ENCODE results near the gene DCDC1. TPM values are rescaled to one million over a fixed set of nuclear protein-coding genes. Genes with fewer than 3 reads are reported as not detected.

DCDC1 gene
- total RNA-seq, 1 donor from 2014 or later = 0.44 TPM

DNA sequence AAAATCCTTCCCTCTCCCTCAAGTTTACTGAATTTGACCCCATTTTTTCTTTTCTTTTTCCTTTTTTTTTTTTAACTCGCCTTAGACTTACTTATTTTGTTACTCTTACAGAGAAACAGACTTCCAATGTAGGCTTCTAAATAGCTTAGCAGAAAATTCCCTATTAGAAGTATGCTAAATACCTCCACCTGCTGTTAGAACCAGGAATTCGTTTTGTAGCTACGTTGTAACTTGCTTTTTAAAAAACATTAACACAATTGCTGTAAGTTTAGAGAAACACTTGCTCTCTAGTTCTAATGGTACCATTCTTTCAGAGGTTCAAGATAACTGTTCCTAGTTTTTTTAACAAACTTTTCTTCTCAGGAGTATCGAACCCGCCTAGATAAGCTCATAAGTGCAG is 324.2 kb downstream of the DCDC1 start:
- Mint-ChIP-seq H3K4me3 (ENCODE audit: unreplicated experiment) (no peak overlapping the region), H3K27ac (ENCODE audit: unreplicated experiment) (no peak overlapping the region), H3K9me3 (ENCODE audit: unreplicated experiment) (no peaks in the 10 kb centered on the region), H3K4me1 (ENCODE audit: unreplicated experiment) (no peaks in the 10 kb centered on the region), H3K27me3 (ENCODE audit: unreplicated experiment) (no peaks in the 10 kb centered on the region), H3K36me3 (ENCODE audit: low read depth, unreplicated experiment) (no peaks in the 10 kb centered on the region)
- no peak for DNase-seq (ENCODE audit: low spot score)
- TF ChIP-seq, protein P1, sequence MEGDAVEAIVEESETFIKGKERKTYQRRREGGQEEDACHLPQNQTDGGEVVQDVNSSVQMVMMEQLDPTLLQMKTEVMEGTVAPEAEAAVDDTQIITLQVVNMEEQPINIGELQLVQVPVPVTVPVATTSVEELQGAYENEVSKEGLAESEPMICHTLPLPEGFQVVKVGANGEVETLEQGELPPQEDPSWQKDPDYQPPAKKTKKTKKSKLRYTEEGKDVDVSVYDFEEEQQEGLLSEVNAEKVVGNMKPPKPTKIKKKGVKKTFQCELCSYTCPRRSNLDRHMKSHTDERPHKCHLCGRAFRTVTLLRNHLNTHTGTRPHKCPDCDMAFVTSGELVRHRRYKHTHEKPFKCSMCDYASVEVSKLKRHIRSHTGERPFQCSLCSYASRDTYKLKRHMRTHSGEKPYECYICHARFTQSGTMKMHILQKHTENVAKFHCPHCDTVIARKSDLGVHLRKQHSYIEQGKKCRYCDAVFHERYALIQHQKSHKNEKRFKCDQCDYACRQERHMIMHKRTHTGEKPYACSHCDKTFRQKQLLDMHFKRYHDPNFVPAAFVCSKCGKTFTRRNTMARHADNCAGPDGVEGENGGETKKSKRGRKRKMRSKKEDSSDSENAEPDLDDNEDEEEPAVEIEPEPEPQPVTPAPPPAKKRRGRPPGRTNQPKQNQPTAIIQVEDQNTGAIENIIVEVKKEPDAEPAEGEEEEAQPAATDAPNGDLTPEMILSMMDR (IDR thresholded peaks at IDR 0.05; ENCODE audit: unreplicated experiment) = peak; percentile 37

DNA sequence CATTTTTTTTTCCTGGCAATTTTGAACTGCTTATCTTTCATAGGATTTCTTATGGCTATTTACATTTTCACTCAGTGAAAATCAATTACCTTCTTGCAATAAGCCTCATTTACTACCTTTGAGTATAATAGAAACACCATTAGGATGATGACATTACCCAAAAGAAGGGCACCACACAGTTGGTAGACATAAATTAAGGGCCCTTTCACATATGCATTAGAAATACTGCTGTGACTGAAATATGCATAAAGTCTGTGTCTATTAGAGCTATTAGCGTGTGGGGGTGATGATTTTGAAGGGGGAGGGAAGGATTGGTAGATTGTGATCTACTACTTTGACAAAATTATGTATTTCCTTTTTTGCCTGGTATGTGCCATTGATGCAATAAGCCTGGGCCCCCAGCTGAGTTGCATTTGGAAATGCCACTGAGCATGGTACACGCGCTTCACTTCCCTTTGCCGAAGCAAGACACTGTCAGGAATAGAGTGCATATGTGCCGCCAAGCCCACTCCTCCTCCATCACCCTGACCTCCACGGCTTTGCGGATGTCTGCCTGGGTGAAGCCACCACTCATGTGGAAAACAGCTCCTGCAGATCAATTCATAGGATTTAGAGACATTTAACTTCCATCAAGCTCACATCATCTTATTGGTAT is 339.3 kb downstream of the DCDC1 start:
- Mint-ChIP-seq H3K27ac (ENCODE audit: unreplicated experiment) (no peak overlapping the region), H3K27me3 (ENCODE audit: unreplicated experiment) (no peaks in the 10 kb centered on the region), H3K4me1 (ENCODE audit: unreplicated experiment) (peaks cover 4% of the 10 kb centered on the region), H3K36me3 (ENCODE audit: low read depth, unreplicated experiment) (no peaks in the 10 kb centered on the region), H3K4me3 (ENCODE audit: unreplicated experiment) (no peak overlapping the region), H3K9me3 (ENCODE audit: unreplicated experiment) (no peaks in the 10 kb centered on the region)
- TF ChIP-seq, protein P1 (IDR thresholded peaks at IDR 0.05; ENCODE audit: unreplicated experiment) = no peak
- no peak for DNase-seq (ENCODE audit: low spot score)

DNA sequence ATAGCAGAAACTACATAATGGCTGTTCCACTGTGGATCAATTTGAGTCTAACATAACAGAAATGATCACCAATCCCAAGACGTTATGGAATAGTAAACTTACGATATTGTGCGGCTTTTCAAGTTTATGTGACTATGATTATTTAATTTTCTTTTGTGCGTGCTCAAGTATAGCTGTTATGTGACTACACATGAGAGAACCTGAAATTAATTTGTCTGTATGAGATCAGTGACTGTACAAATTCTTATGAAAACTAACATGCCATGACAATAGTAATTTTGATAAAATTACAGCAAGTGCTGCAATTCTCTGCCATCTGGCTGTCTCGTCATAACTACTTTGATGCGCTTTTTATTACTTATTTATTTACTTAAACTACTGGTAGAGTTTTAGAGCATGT is 343.2 kb downstream of the DCDC1 start:
- no peaks in the 10 kb centered on the region for H3K27me3 Mint-ChIP-seq (ENCODE audit: unreplicated experiment)
- H3K4me3 Mint-ChIP-seq (ENCODE audit: unreplicated experiment) = no peak overlapping the region
- TF ChIP-seq, protein P1 (IDR thresholded peaks at IDR 0.05; ENCODE audit: unreplicated experiment) = no peak
- no peak for DNase-seq (ENCODE audit: low spot score)
- H3K9me3 Mint-ChIP-seq (ENCODE audit: unreplicated experiment) = no peaks in the 10 kb centered on the region
- H3K27ac Mint-ChIP-seq (ENCODE audit: unreplicated experiment) = no peak overlapping the region
- no peaks in the 10 kb centered on the region for H3K36me3 Mint-ChIP-seq (ENCODE audit: low read depth, unreplicated experiment)
- peaks cover 4% of the 10 kb centered on the region for H3K4me1 Mint-ChIP-seq (ENCODE audit: unreplicated experiment)

DNA sequence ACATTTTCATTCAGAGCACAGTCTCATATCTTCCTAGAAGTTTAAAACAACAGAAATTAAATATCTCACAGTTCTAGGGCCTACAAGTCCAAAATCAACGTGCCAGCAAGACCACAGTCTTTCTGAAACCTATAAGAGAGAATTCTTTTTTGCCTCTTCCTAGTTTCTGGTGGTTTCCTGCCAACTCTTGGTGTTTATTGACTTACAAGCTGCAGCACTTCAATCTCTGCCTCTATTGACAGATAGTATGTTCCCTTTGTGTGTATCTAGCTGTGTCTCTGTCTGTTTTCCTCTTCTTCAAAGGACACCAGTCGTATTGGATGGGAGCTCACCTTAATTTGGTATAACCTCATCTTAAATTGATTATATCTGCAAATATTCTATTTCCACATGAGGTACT is 347.5 kb downstream of the DCDC1 start:
- Mint-ChIP-seq H3K27me3 (ENCODE audit: unreplicated experiment) (peaks cover under 1% of the 10 kb centered on the region), H3K9me3 (ENCODE audit: unreplicated experiment) (no peaks in the 10 kb centered on the region), H3K4me1 (ENCODE audit: unreplicated experiment) (no peaks in the 10 kb centered on the region), H3K36me3 (ENCODE audit: low read depth, unreplicated experiment) (no peaks in the 10 kb centered on the region), H3K27ac (ENCODE audit: unreplicated experiment) (no peak overlapping the region), H3K4me3 (ENCODE audit: unreplicated experiment) (no peak overlapping the region)
- DNase-seq (ENCODE audit: low spot score) = no peak
- TF ChIP-seq, protein P1 (IDR thresholded peaks at IDR 0.05; ENCODE audit: unreplicated experiment) = no peak

DNA sequence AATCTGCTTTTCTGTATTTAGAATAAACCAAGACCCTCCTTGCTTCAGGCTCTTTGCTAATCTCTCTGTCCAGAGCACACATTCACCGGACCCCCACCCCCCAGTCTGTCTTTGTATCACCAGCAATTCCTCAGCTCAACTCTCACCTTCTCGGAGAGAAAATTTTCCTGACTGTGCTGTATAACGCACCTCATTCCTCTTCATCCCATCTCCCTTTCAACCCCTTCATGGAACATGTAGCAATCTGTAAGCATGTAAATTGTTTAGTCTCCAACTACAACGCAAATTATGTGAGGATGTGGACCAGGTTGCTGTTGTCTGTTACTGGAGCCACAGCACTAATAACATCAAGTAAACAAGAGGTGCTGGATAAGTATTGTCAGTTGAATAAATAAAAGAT is 349.8 kb downstream of the DCDC1 start:
- Mint-ChIP-seq H3K9me3 (ENCODE audit: unreplicated experiment) (no peaks in the 10 kb centered on the region), H3K36me3 (ENCODE audit: low read depth, unreplicated experiment) (no peaks in the 10 kb centered on the region), H3K4me1 (ENCODE audit: unreplicated experiment) (no peaks in the 10 kb centered on the region), H3K27ac (ENCODE audit: unreplicated experiment) (no peak overlapping the region), H3K27me3 (ENCODE audit: unreplicated experiment) (peaks cover 2% of the 10 kb centered on the region), H3K4me3 (ENCODE audit: unreplicated experiment) (no peak overlapping the region)
- TF ChIP-seq, protein P1 (IDR thresholded peaks at IDR 0.05; ENCODE audit: unreplicated experiment) = no peak
- DNase-seq (ENCODE audit: low spot score) = no peak
